ENCODE data around the gene RRP12.

Gene RRP12

GRCh38 chr10:97319671-97320479 is 81.3 kb downstream of the RRP12 start:
- peak in 41 of 51 donors; percentile 10 to 80 (median 41) for DNase-seq

- peak; percentile 45 to 98 (median 86) for DNase-seq
These were observed 82.1 kb downstream of the RRP12 start, which contains the start of gene FRAT1 for GRCh38 chr10:97318772-97319651. Gene FRAT1 (plus strand): TSS chr10:97319271. CDS start chr10:97319454, 183 bp downstream.

DNA sequence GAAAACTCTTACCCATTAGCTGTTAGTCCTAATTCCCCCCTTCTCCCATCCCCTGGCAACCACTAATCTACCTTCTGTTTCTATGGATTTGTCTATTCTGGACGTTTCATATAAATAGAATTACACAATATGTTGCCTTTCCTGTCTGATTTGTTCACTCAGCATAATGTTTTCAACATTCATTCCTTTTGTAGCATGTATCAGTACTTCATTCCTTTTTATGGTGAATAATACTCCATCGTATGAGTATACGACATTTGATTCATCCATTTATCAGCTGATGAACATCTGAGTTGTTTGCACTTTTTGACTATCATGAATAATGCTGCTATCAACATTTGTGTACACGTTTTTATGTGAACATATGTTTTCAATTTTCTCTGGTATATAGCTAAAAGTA is 86.5 kb downstream of the RRP12 start:
- DNase-seq: no peak

DNA sequence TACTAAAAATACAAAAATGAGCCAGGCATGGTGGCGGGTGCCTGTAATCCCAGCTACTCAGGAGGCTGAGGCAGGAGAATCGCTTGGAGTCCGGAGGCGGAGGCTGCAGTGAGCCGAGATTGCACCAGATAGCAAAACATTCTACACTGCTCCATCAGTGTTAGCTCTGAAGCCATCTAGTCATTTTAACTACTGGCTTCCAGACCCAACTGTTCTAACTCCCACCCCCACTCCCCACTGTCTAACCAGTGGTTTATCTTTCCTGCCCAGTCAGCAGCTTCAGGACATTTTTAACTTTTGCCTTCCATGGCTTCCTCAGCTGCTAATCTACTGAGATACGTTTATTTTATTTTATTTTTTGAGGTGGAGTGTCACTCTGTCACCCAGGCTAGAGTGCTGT is 88.2 kb downstream of the RRP12 start:
- no peak for DNase-seq

- DNase-seq: no peak
These were observed 90.0 kb downstream of the RRP12 start for GRCh38 chr10:97311111-97311626.

DNA sequence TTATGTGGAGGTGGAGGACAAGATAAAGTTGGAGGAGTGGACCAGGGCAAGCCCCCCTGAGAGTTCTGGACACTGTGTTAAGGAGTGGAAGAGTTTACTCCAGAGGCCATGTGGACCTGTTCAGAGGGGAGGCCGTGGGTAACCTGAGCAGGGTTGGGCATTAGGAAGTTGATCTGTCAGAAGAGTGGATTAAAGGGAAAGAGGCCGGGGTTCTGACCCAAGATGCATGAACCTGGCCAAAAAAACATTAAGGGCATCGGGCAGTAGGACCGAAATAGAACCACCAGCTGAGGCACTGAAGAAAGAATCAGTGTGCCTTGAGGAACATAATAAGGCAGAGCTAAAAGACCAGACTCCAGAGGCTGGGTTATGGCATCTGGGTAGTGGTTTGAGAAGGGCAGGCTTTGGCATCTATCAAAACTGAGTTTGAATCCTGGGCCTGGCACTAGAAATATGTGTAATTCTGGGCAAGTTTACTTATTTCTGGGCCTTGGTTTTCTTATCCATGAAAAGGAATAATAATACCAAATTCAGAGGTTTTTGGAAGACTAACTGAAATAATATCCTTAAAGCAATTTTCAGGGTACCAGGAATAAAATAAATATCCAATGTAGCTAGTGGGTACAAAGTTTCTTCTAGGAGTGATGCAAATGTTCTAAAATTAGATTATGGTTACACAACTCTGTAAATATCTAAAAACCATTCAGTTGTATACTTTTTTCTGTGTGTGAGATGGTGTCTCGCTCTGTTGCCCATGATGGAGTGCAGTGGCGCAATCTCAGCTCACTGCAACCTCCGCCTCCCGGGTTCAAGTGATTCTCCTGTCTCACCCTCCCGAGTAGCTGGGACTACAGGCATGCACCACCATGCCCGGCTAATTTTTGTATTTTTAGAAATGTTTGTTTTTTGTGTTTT is 93.0 kb downstream of the RRP12 start:
- DNase-seq: no peak

DNA sequence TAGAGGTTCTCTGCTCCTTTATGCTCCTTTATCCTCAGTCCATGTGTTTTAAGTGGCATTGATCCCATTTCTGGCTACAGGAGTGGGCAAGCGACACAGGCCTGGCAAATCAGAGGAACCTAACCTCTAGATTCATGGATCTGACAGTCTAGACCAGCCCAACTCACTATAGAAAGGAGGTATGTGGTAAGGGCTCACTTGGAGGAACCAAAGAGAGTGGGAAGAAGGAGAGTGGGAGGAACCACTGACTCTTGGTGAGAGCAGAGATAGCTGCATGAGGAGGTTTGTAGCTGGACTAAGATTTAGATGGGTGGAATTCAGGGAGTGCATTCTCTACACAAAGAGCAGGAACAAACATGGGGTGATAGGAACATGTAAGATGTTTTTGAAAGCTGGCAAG is 93.7 kb downstream of the RRP12 start:
- no peak for DNase-seq

Data from hypothalamus (tissue), 51 donors.